ENCODE measurements around the gene ARID3B. TPM values are rescaled to one million over a fixed set of nuclear protein-coding genes. Genes with fewer than 3 reads are reported as not detected.

Gene ARID3B
- total and polyA plus RNA-seq, 2 experiments from 2014 or later = 69.8 to 70.5 TPM

DNA sequence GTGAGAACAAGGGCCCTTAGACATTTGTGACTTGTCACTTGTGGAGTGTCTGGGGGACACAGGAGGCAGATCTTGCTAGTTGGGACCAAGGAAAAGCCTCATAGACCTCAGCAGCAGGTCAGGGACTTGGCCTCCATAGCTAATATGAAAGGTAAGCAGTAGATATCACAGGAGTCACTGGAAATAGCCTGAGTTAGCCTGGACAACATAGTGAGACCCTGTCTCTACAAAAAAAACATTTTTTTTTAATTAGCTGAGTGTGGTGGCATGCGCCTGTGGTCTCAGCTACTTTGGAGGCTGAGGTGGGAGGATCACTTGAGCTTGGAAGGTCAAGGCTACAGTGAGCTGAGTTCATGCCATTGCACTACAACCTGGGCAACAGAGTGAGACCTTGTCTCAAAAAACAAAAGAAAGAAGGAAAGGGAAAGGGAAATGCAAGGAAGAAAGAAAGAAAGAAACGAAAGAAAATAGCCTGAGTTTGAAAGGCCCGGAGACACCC, 37.5 kb downstream of the ARID3B start:
- no peaks in the 10 kb centered on the region for H3K9me3 ChIP-seq (ENCODE audit: low read depth)
- TF ChIP-seq, protein P1, sequence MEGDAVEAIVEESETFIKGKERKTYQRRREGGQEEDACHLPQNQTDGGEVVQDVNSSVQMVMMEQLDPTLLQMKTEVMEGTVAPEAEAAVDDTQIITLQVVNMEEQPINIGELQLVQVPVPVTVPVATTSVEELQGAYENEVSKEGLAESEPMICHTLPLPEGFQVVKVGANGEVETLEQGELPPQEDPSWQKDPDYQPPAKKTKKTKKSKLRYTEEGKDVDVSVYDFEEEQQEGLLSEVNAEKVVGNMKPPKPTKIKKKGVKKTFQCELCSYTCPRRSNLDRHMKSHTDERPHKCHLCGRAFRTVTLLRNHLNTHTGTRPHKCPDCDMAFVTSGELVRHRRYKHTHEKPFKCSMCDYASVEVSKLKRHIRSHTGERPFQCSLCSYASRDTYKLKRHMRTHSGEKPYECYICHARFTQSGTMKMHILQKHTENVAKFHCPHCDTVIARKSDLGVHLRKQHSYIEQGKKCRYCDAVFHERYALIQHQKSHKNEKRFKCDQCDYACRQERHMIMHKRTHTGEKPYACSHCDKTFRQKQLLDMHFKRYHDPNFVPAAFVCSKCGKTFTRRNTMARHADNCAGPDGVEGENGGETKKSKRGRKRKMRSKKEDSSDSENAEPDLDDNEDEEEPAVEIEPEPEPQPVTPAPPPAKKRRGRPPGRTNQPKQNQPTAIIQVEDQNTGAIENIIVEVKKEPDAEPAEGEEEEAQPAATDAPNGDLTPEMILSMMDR (IDR thresholded peaks at IDR 0.05; ENCODE audit: low read depth, low read length) = no peak
- DNase-seq (ENCODE audit: low read depth in 1 of 2, low spot score in 1 of 2) = no peak
- H3K36me3 ChIP-seq = peaks cover 35% of the 10 kb centered on the region
- no peaks in the 10 kb centered on the region for H3K27me3 ChIP-seq
- peaks cover 17% of the 10 kb centered on the region for H3K4me1 ChIP-seq (ENCODE audit: low read depth)
- H3K4me3 ChIP-seq = no peak overlapping the region
- peak overlapping the region; percentile 68 for H3K27ac ChIP-seq

DNA sequence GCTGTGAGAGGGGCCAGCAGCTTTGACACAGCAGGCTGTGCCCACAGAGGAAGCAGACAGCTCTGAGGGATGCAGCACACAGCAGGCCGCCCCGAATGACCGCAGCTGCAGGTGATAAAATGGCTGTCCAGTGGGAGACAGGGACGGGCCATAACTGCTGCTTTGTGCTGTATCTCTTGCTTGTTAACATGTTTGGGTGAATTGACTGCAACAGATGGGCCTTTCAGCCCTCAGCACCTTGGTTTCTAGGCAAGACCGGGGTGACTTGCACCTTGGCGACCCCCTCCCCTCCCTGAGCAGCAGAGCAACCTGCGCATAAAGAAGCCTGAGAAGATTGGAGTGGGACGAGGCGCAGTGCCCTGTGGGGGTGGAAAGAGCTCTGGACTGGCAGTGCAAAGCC, 38.0 kb downstream of the ARID3B start:
- Histone ChIP-seq H3K4me1 (ENCODE audit: low read depth) (peaks cover 22% of the 10 kb centered on the region), H3K27me3 (no peaks in the 10 kb centered on the region), H3K9me3 (ENCODE audit: low read depth) (no peaks in the 10 kb centered on the region), H3K36me3 (peaks cover 31% of the 10 kb centered on the region), H3K27ac (peak overlapping the region; percentile 68), H3K4me3 (no peak overlapping the region)
- TF ChIP-seq, protein P1 (IDR thresholded peaks at IDR 0.05; ENCODE audit: low read depth, low read length) = no peak
- DNase-seq (ENCODE audit: low read depth in 1 of 2, low spot score in 1 of 2) = no peak

DNA sequence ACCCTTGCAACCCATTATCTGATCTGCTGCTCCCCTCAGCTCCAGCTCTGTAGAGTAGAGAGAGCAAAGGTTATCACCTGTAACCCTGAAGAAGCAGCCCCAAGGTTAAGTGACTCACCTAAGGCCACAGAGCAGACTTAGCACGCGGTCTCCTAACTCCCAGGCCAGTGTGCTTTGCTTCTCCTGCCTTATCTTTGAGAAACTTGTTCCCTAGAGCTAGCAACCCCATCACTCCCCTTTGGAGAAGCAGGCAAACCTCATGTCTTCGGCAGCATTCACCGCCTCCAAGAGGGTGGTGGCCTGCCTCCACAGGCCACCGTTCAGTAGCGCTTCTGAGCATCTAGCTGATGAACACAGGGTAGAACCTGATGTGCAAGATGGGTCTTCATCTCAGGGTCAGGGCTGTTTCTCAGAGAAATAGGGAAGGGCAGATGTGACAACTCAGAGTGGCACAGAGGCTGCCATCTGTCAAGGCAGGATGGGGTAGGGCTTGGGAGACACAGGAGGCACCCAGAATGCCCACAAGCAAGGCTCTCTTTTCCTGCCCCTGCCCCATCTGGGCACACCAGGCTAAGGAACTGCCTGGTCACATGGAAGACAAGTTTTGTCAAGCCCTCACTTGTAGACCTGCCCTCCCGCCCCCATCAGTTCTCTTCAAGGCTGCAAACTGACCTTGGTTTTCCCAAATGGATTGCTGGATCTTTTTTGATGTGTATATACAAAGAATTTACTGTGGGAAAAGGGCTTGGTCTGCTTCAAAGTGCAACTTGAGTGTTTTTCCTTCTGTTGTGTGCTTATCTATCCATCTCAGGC, 39.7 kb downstream of the ARID3B start:
- TF ChIP-seq, protein P1 (IDR thresholded peaks at IDR 0.05; ENCODE audit: low read depth, low read length) = no peak
- H3K4me3 ChIP-seq = no peak overlapping the region
- peak overlapping the region; percentile 57 for H3K27ac ChIP-seq
- H3K9me3 ChIP-seq (ENCODE audit: low read depth) = no peaks in the 10 kb centered on the region
- peaks cover 39% of the 10 kb centered on the region for H3K4me1 ChIP-seq (ENCODE audit: low read depth)
- DNase-seq (ENCODE audit: low read depth in 1 of 2, low spot score in 1 of 2) = no peak
- peaks cover 16% of the 10 kb centered on the region for H3K36me3 ChIP-seq
- H3K27me3 ChIP-seq = no peaks in the 10 kb centered on the region

DNA sequence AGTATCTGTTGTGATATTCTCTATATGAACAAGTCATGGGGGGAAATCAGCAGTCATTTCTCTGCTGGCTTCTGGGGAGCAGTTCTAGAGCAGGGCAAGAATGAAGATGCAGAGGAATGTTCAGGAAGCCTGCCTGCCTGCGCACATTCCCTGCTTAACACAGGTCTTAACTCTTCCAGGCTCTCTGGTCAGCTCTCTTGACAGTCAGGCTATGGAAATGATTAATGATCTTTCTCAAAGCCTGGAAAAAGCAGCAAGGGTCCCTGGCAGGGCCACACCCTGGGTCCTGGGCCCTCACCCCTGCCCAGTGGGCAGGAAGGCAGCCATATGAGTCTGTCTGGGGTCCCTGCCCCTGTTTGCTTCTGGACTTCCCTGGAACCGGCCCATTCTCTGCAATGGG, 43.2 kb downstream of the ARID3B start:
- no peak overlapping the region for H3K4me3 ChIP-seq
- TF ChIP-seq, protein P1 (IDR thresholded peaks at IDR 0.05; ENCODE audit: low read depth, low read length) = no peak
- peak overlapping the region; percentile 77 for H3K27ac ChIP-seq
- no peaks in the 10 kb centered on the region for H3K9me3 ChIP-seq (ENCODE audit: low read depth)
- peak in 1 of 2 donors; percentile 54 for DNase-seq (ENCODE audit: low read depth in 1 of 2, low spot score in 1 of 2)
- peaks cover 9% of the 10 kb centered on the region for H3K36me3 ChIP-seq
- peaks cover 64% of the 10 kb centered on the region for H3K4me1 ChIP-seq (ENCODE audit: low read depth)
- H3K27me3 ChIP-seq = no peaks in the 10 kb centered on the region

DNA sequence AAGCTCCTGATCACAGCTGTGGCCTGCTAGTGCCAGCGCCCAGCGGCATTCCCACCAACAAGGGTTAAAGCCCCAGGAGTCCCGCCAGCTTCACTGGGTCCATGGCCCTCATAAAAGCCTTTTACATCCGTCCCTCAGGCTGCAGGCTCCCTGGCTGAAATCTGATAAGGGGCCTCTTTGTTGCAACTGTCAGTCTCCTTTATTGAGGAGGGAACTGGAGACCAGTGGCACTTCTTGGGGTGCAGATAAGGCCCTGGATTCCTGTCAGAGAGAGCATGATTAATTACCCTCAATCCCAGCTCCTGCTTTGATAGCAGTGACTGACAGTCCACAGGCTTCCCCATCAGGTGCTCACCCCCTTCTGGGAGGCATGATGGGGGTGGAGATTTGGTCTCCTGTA, 43.8 kb downstream of the ARID3B start:
- DNase-seq (ENCODE audit: low read depth in 1 of 2, low spot score in 1 of 2) = peak in 1 of 2 donors; percentile 67
- H3K4me3 ChIP-seq = no peak overlapping the region
- peak overlapping the region; percentile 77 for H3K27ac ChIP-seq
- TF ChIP-seq, protein P1 (IDR thresholded peaks at IDR 0.05; ENCODE audit: low read depth, low read length) = no peak
- no peaks in the 10 kb centered on the region for H3K9me3 ChIP-seq (ENCODE audit: low read depth)
- peaks cover 65% of the 10 kb centered on the region for H3K4me1 ChIP-seq (ENCODE audit: low read depth)
- H3K36me3 ChIP-seq = peaks cover 9% of the 10 kb centered on the region
- H3K27me3 ChIP-seq = no peaks in the 10 kb centered on the region
